ENCODE measurements around the gene SRRM4. TPM values are rescaled to one million over a fixed set of nuclear protein-coding genes. Genes with fewer than 3 reads are reported as not detected.

SRRM4 gene
- total and polyA plus RNA-seq, 2 experiments from 2014 or later, result 0.53 to 0.63 TPM

- Histone ChIP-seq H3F3A (replicated peaks; ENCODE audit: low read depth) (no peaks in the 10 kb centered on the region), H3K9me2 (ENCODE audit: insufficient read depth) (no peaks in the 10 kb centered on the region), H2AFZ (no peak overlapping the region), H3K27me3 (ENCODE audit: insufficient read depth) (no peaks in the 10 kb centered on the region), H3K36me3 (ENCODE audit: insufficient read depth) (no peaks in the 10 kb centered on the region), H3K4me1 (ENCODE audit: insufficient read depth) (no peaks in the 10 kb centered on the region), H3K27ac (ENCODE audit: low read depth) (no peak overlapping the region), H3K4me2 (no peak overlapping the region), H3K79me2 (replicated peaks; ENCODE audit: insufficient read depth) (no peaks in the 10 kb centered on the region), H4K20me1 (replicated peaks; ENCODE audit: insufficient read depth) (no peaks in the 10 kb centered on the region), H3K4me3 (no peak overlapping the region)
- peaks cover 4% of the 10 kb centered on the region; the same call in 2 of the 3 replicates for H3K4me1 Mint-ChIP-seq
- peaks cover 8% of the 10 kb centered on the region for H3K27me3 Mint-ChIP-seq (ENCODE audit: insufficient read depth, low read depth, poor library complexity)
- ATAC-seq (no peak), DNase-seq (ENCODE audit: low spot score) (no peak)
- H3K27ac Mint-ChIP-seq, result no peak overlapping the region
- no peaks in the 10 kb centered on the region for H3K36me3 Mint-ChIP-seq (ENCODE audit: low read depth)
- H3K4me3 Mint-ChIP-seq, result no peak overlapping the region
- H3K9me3 Mint-ChIP-seq, result no peaks in the 10 kb centered on the region
- no peak for TF ChIP-seq POLR2AphosphoS5 (IDR thresholded peaks at IDR 0.05; ENCODE audit: low read depth)
- TF ChIP-seq ZNF114 (CRISPR knock-in tag; IDR thresholded peaks at IDR 0.05), result no peak
- no peak for TF ChIP-seq EZH2 (IDR thresholded peaks at IDR 0.05; ENCODE audit: low read depth, unreplicated experiment)
- TF ChIP-seq CREB1 (CRISPR knock-in tag; IDR thresholded peaks at IDR 0.05; ENCODE audit: low read depth), result no peak
- TF ChIP-seq CTCF (conservative IDR thresholded peaks at IDR 0.05; ENCODE audit: low read depth in 2 of 2), result no peak
- no peak for TF ChIP-seq ZNF331 (CRISPR knock-in tag; IDR thresholded peaks at IDR 0.05; ENCODE audit: low read depth)
- TF ChIP-seq NANOG (IDR thresholded peaks at IDR 0.05; ENCODE audit: borderline replicate concordance), result no peak
- no peak for TF ChIP-seq EZH2phosphoT487 (IDR thresholded peaks at IDR 0.05; ENCODE audit: unreplicated experiment)
- TF ChIP-seq, protein P1, sequence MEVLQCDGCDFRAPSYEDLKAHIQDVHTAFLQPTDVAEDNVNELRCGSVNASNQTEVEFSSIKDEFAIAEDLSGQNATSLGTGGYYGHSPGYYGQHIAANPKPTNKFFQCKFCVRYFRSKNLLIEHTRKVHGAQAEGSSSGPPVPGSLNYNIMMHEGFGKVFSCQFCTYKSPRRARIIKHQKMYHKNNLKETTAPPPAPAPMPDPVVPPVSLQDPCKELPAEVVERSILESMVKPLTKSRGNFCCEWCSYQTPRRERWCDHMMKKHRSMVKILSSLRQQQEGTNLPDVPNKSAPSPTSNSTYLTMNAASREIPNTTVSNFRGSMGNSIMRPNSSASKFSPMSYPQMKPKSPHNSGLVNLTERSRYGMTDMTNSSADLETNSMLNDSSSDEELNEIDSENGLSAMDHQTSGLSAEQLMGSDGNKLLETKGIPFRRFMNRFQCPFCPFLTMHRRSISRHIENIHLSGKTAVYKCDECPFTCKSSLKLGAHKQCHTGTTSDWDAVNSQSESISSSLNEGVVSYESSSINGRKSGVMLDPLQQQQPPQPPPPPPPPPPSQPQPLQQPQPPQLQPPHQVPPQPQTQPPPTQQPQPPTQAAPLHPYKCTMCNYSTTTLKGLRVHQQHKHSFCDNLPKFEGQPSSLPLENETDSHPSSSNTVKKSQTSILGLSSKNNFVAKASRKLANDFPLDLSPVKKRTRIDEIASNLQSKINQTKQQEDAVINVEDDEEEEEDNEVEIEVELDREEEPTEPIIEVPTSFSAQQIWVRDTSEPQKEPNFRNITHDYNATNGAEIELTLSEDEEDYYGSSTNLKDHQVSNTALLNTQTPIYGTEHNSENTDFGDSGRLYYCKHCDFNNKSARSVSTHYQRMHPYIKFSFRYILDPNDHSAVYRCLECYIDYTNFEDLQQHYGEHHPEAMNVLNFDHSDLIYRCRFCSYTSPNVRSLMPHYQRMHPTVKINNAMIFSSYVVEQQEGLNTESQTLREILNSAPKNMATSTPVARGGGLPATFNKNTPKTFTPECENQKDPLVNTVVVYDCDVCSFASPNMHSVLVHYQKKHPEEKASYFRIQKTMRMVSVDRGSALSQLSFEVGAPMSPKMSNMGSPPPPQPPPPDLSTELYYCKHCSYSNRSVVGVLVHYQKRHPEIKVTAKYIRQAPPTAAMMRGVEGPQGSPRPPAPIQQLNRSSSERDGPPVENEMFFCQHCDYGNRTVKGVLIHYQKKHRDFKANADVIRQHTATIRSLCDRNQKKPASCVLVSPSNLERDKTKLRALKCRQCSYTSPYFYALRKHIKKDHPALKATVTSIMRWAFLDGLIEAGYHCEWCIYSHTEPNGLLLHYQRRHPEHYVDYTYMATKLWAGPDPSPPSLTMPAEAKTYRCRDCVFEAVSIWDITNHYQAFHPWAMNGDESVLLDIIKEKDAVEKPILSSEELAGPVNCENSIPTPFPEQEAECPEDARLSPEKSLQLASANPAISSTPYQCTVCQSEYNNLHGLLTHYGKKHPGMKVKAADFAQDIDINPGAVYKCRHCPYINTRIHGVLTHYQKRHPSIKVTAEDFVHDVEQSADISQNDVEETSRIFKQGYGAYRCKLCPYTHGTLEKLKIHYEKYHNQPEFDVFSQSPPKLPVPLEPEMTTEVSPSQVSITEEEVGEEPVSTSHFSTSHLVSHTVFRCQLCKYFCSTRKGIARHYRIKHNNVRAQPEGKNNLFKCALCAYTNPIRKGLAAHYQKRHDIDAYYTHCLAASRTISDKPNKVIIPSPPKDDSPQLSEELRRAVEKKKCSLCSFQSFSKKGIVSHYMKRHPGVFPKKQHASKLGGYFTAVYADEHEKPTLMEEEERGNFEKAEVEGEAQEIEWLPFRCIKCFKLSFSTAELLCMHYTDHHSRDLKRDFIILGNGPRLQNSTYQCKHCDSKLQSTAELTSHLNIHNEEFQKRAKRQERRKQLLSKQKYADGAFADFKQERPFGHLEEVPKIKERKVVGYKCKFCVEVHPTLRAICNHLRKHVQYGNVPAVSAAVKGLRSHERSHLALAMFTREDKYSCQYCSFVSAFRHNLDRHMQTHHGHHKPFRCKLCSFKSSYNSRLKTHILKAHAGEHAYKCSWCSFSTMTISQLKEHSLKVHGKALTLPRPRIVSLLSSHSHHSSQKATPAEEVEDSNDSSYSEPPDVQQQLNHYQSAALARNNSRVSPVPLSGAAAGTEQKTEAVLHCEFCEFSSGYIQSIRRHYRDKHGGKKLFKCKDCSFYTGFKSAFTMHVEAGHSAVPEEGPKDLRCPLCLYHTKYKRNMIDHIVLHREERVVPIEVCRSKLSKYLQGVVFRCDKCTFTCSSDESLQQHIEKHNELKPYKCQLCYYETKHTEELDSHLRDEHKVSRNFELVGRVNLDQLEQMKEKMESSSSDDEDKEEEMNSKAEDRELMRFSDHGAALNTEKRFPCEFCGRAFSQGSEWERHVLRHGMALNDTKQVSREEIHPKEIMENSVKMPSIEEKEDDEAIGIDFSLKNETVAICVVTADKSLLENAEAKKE (CRISPR knock-in tag; IDR thresholded peaks at IDR 0.05), result no peak
These were observed 213.9 kb downstream of the SRRM4 start for GRCh38 chr12:119195256-119195655.
